Left cardiac atrium (tissue), 4 donors: ENCODE measurements around the gene ZNF333. TPM values are rescaled to one million over a fixed set of nuclear protein-coding genes. Genes with fewer than 3 reads are reported as not detected.
"Not testable (repeated sequence)": the region's sequence is repeated elsewhere in the genome, so short reads cannot be mapped to it uniquely, and the experiment has no call there.

Experiments
- ATAC-seq, 2 donors: fragments of 200-7000 bp; cut with Tn5 transposase; one replicate each; pipeline ENCODE4 v1.9.1; 2020; ENCODE audit warnings: mild to moderate bottlenecking in 2 of 2, moderate library complexity in 2 of 2
- DNase-seq: peaks from one replicate; pipeline ENCODE4 v3.0.0-alpha.2; 2020
- intact Hi-C, 2 donors: fragments of 100-400 bp; cut with DNase I; formaldehyde crosslinking; loops; one replicate each; pipeline versions ENCODE4 v1.14.1 to v1.15.1; 2022 to 2023
- total RNA-seq, 2 donors: library from RNA; stranded (reverse); fragmentation: NEBNext Ultra II Directional; extraction: Animal tissue kit (Norgen Biotek cat#: 25700); gene quantifications; one replicate each; pipeline ENCODE4 v1.2.1, GENCODE V29; 2021
- donor health status: DM: no; HTN: yes; CAD: no.
- donor health status: DM: no; HTN: yes; CAD: no; lungs with severe emphysema.
- donor health status: DM: yes; HTN: yes; CAD: no.
- donor health status: Dilated cardiomyopathy.

The ZNF333 gene
- total RNA-seq, 2 donors from 2014 or later = 7.2 to 9.4 TPM

GRCh38 chr19:14781713-14782536 is 92.1 kb downstream of the ZNF333 start:
- DNase-seq, ATAC-seq, intact Hi-C loops: not testable (repeated sequence)

- ATAC-seq (no peak), DNase-seq (no peak)
- intact Hi-C loops = no loop called here
These were observed 93.0 kb downstream of the ZNF333 start for GRCh38 chr19:14782626-14783409.

Other genes starting within 250 kb of the ZNF333 start
- under 1 TPM; 0.24 to 0.97 TPM for gene PTGER1, start 214.7 kb upstream of the ZNF333 start, total RNA-seq
- 10 to 100 TPM; 49.7 to 49.8 TPM for gene GIPC1, start 193.9 kb upstream of the ZNF333 start, total RNA-seq
- 10 to 100 TPM; 50.7 to 70.5 TPM for gene DNAJB1, start 171.7 kb upstream of the ZNF333 start, total RNA-seq
- 100 to 1,000 TPM in 1 of 2 donors, 10 to 100 TPM in 1; 85.7 to 108 TPM for gene TECR, start 160.5 kb upstream of the ZNF333 start, total RNA-seq
- 100 to 1,000 TPM; 357 to 393 TPM for gene NDUFB7, start 118.0 kb upstream of the ZNF333 start, total RNA-seq
- gene CLEC17A, start 107.0 kb upstream of the ZNF333 start, total RNA-seq = not detected
- gene ADGRE3, start 15.2 kb upstream of the ZNF333 start, total RNA-seq = under 1 TPM in 1 of 2 donors, not detected in 1; 0.27 TPM
- 1 to 10 TPM in 1 of 2 donors, under 1 TPM in 1; 0.88 to 1.4 TPM for gene ADGRE2, start 88.5 kb downstream of the ZNF333 start, total RNA-seq
- gene OR7A5, start 145.1 kb downstream of the ZNF333 start, total RNA-seq = not detected
- gene OR7C1, start 145.1 kb downstream of the ZNF333 start, total RNA-seq = not detected
- gene OR7A10, start 158.9 kb downstream of the ZNF333 start, total RNA-seq = not detected
- not detected for gene OR7A17, start 196.1 kb downstream of the ZNF333 start, total RNA-seq